HL-60/S4 treated with phorbol 12-myristate 13-acetate at 8.2 ng/mL for 4 days and 3 days (cell line): ENCODE measurements around the gene EVC.

Experiments used
- in situ Hi-C: fragments of 300-500 bp; cut with MboI; formaldehyde crosslinking; loops from 2 replicates; pipeline ENCODE4 v1.15.0; 2022; ENCODE audit warnings: low sequenced_read_pairs

EVC gene

DNA sequence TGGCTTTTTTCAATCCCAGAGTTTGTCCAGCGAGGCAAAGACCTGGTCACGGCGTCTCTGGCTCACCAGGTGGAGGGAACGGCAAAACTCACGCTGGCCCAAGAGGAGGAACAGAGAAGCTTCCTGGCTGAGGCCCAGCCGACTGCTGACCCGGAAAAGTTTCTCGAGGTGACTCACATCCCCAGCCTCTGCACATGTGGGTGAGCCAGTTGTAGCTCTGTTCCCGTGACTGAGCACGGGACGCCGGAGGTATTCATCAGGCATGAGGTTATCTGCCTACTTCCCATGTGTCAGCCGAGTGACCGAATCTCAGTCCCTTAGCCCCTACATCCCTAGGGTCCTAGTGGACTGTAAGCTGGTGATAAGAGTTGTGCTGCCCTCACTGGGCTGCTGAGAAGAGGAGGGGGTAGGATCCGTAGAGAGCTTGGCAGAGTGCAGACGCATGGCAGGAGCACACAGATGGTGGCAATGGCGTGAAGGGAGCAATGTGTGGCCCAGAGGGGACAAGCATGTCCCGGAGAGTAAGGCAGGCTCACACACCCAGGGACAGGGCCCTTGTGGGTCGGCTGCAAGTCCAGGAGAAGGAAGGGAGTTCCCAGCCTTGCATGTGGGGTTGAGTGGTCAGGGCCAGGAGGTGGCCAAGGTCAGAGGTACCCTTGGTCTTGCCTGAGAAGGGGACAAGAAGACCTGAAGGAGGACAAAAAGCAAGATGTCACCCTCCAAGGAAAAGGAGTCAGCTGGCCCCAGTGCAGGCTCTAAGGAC is 42.9 kb downstream of the EVC start:
- in situ Hi-C loops = no loop called here

GRCh38 chr4:5754529-5754881 is 43.5 kb downstream of the EVC start:
- in situ Hi-C loops = no loop called here

GRCh38 chr4:5755161-5755560 is 44.2 kb downstream of the EVC start:
- in situ Hi-C loops = no loop called here

DNA sequence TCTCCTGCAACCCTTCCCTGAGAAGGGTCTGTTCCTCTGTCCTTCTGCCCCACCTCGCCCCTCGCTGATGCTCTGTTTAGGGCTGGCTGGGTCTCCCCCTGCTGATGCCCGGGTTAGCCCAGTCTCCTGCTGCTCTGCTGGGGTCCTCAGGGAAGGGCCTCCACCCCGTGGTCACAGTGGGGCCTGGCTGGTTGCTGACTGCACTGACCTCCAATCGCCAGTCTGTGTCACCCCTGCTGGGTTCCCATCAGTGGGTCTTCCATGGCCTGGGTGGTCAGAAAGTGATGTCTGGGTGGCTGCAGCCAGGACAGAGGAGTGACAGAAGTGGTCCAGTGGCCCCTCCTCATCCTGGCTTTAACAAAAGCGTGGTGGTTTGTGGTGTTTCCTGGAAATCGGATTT is 44.7 kb downstream of the EVC start:
- in situ Hi-C loops = no loop called here

- in situ Hi-C loops = no loop called here
Observed at GRCh38 chr4:5756271-5756670, 45.3 kb downstream of the EVC start.

- in situ Hi-C loops = no loop called here
Observed at GRCh38 chr4:5757091-5757490, 46.1 kb downstream of the EVC start.

- in situ Hi-C loops = no loop called here
Observed at GRCh38 chr4:5757536-5757935, 46.5 kb downstream of the EVC start.

GRCh38 chr4:5757954-5758353 is 47.0 kb downstream of the EVC start:
- in situ Hi-C loops = no loop called here

DNA sequence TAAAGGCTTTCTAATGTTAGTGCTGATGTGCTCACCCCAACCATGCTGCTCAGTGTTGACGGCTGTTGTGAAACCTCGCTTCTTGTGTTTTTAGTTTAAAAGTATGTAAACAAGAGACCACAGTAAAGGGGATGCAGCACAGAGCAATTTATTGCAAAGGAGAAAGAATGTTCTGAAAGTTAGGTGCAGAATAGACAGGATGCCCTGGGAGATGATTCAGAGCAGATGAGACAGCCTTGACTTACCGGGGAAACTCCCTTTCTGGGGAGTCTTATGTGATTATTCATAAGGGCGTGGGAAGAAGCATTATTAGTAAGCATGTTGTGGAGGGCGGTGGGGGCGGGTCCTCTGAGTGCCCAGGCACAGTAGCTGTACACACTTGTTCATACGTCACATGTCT is 47.7 kb downstream of the EVC start:
- in situ Hi-C loops = no loop called here

DNA sequence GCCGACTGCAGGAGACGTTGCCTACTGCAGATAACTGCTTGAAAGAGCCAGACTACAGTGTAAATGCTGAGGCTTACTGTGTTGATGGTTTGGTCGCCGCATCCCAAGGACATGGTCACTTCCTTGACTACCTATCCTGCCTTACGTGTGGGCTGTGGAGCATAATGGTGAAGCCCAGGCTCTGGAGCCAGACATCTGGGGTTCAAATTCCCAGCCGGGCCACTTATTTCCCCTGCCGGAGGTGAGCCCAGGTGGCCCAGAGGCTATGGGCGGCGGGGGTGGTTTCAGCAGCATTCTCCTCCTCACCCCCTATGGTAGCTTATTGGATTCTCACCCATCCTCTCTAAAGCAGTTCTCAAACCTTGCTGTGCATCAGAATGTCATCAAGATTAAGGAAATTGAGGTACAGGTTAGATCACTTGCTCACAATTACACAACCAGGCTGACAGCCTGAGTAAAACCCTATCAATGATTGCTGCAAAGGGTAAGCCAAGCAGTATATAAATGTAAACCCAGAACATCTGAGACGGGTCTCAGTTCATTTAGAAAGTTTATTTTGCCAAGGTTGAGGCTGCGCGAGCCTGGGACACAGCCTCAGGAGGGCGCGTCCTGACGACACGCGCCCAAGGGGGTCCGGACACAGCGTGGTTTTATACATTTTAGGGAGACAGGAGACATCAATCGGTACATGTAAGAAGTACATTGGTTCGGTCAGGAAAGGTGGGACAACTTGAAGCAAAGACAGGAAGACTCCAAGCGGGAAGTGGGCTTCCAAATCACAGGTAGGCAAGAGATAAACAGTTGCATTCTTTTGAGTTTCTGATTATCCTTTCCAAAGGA is 48.5 kb downstream of the EVC start:
- in situ Hi-C loops = no loop called here

GRCh38 chr4:5760246-5760645 is 49.2 kb downstream of the EVC start:
- in situ Hi-C loops = no loop called here

DNA sequence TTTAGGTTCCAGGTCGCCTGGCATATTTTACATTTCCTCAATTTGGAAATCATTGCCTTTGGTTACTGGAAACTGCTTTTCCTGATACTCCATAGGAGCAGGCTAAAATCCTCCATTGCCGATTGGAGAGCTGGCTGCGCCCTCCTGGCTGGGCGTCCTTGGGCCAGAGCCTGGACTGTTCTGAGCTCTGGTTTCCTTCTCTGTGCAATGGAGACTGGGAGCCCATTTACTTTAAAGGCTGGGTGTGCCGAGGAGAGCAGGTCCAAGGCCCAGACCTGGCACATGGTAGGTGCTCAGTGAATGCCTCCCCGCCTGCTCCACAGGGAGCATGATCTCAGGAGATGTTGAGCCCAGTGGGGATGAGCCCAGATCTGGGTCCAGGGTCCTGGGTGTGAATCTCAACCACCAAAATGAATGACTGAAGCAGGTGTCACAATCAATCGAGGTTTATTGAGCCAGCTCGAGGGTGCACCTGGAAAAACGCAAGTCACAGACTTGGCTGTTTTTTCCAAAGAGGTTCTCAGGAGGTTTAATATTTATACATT is 50.0 kb downstream of the EVC start:
- in situ Hi-C loops = no loop called here

GRCh38 chr4:5770051-5770450 is 59.0 kb downstream of the EVC start:
- in situ Hi-C loops = no loop called here

DNA sequence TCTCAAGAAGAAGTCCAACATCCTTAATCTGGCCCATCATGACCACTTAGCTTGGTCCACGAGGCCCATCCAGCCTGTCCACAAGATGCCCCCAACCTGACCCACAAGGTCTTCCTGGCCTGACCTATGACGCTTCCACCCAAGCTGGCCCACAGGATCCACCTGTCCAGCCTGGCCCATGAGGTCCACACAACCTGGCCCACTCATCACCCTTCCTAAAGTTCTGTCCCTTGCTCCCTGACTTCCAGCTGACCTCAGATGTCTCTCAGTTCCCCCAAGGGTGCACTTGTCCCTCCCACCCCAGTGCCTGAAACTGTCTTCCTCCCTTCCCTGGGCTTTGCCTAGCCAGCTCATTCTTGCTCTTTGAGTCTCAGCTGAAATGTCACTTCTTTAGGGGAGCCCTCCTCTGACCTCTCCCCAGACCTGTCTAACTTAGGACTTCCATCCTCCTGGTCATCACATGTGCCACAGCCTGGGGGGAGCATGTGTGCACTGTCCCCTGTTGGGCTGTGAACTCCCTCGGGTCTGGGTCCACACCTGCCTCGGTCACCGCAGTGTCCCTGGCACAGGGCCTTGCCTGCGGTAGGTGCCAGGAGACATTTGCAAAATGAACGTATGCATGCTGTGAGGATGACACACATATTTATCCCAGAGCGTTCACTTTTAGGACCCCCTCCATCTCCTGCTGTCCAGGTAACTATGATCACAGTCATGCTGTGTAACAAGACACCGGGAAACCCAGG is 61.7 kb downstream of the EVC start:
- in situ Hi-C loops = no loop called here

DNA sequence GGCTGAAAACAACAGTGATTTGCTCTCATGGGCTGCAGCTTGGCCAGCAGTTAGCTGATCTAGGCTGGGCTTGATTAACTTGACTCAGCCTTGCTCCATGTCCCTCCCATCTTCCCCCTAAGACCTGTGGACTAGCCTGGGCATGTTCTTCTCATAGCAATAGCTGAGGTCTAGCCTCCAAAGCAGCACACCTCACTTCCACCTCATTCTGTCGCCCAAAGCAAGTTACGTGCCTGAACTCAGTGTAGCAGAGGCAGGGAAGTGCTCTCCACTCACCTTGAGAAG is 62.2 kb downstream of the EVC start:
- in situ Hi-C loops = no loop called here

- in situ Hi-C loops = no loop called here
Observed at GRCh38 chr4:5774416-5775036, 63.5 kb downstream of the EVC start.

DNA sequence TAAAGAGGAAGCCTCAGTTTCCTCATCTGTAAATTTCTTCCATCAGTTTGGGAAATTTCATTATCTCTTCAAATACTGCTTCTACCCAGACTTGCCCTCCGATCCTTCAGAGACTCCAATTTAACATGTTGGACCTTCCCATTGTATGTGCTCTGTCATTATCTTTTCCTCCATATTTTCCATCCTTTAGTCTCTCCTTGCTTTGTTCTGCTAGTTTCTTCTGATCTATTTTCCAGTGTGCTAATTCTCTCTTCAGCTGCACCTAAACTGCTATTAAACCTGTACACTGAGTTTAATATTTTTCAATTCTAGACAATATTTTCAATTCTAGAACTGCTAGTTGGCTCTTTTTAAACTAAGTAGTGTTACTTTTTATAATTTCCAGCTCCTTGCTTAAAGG is 65.5 kb downstream of the EVC start:
- in situ Hi-C loops = no loop called here

- in situ Hi-C loops = no loop called here
Observed at GRCh38 chr4:5780831-5781480, 70.0 kb downstream of the EVC start.

DNA sequence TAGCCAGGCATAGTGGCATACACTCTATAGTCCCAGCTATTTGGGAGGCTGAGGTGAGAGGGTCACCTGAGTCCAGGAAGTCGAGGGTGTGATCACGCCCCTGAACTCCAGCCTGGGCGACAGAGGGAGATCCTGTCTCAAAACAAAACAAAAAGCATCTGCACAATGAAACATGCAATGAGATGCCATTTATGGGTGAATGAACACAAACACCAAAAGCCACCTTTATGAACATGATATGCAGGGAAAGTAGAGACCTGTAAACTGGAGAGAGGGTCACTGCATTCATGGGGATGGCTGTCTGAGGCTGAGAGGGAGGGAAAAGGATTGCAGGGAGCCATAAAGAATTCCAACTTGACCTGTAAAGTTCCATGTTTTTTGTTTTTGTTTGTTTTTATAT is 70.7 kb downstream of the EVC start:
- in situ Hi-C loops = no loop called here

DNA sequence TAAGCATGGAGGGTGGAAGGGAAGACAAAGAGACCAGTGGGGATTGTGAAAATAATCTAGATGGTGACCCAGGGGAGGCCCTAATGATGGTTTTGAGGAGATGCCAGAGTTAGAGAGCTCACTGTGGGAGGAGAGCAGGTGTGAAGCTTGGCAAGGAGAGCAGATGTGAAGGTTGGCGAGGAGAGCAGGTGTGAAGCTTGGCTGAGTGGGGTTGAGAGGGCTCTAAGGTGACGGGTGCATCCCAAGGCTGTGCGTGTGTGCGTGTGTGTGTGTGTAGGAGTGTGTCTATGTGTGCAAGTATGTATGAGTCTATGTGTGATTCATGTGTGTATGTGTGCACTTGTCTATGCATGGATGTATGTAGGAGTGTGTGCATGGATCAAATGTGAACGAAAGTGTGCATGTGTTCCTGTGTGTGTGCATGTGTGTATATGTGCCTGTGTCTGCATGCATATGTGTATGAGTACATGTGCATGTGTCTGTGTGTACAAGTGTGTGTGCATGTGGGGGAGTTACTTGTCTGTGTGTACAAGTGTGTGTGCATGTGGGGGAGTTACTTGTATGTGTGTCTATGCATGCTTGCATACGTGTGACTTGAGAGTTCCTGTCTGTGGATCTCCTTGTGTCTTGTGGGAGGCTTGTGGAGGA is 72.0 kb downstream of the EVC start:
- in situ Hi-C loops = no loop called here
